ENCODE results near the gene TLE1.

The TLE1 gene

GRCh38 chr9:81592887-81593266 lies 96.5 kb downstream of the TLE1 start:
- H3K4me3 ChIP-seq (ENCODE audit: low read depth, low read length): no peak overlapping the region
- peak; percentile 69 for DNase-seq (ENCODE audit: low read depth)
- TF ChIP-seq CTCF (IDR thresholded peaks at IDR 0.05; ENCODE audit: low read depth, low read length) (no peak), MAX (IDR thresholded peaks at IDR 0.05; ENCODE audit: low read depth, low read length) (no peak), MYC (IDR thresholded peaks at IDR 0.05; ENCODE audit: low read depth, low read length) (no peak), POLR2A (IDR thresholded peaks at IDR 0.05; ENCODE audit: extremely low read depth, insufficient read length) (no peak)

GRCh38 chr9:81591791-81592190 lies 97.6 kb downstream of the TLE1 start:
- no peak for DNase-seq (ENCODE audit: low read depth)
- no peak overlapping the region for H3K4me3 ChIP-seq (ENCODE audit: low read depth, low read length)
- TF ChIP-seq POLR2A (IDR thresholded peaks at IDR 0.05; ENCODE audit: extremely low read depth, insufficient read length): no peak

GRCh38 chr9:81590688-81591087 lies 98.7 kb downstream of the TLE1 start:
- no peak overlapping the region for H3K4me3 ChIP-seq (ENCODE audit: low read depth, low read length)
- no peak for DNase-seq (ENCODE audit: low read depth)
- TF ChIP-seq MAX (IDR thresholded peaks at IDR 0.05; ENCODE audit: low read depth, low read length): no peak
- TF ChIP-seq MYC (IDR thresholded peaks at IDR 0.05; ENCODE audit: low read depth, low read length): no peak
- TF ChIP-seq POLR2A (IDR thresholded peaks at IDR 0.05; ENCODE audit: extremely low read depth, insufficient read length): no peak
- no peak for TF ChIP-seq CTCF (IDR thresholded peaks at IDR 0.05; ENCODE audit: low read depth, low read length)

GRCh38 chr9:81589819-81590218 lies 99.5 kb downstream of the TLE1 start:
- TF ChIP-seq MYC (IDR thresholded peaks at IDR 0.05; ENCODE audit: low read depth, low read length) (no peak), MAX (IDR thresholded peaks at IDR 0.05; ENCODE audit: low read depth, low read length) (no peak), POLR2A (IDR thresholded peaks at IDR 0.05; ENCODE audit: extremely low read depth, insufficient read length) (no peak), CTCF (IDR thresholded peaks at IDR 0.05; ENCODE audit: low read depth, low read length) (no peak)
- no peak for DNase-seq (ENCODE audit: low read depth)
- no peak overlapping the region for H3K4me3 ChIP-seq (ENCODE audit: low read depth, low read length)

GRCh38 chr9:81589392-81589791 lies 100.0 kb downstream of the TLE1 start:
- no peak overlapping the region for H3K4me3 ChIP-seq (ENCODE audit: low read depth, low read length)
- no peak for TF ChIP-seq MAX (IDR thresholded peaks at IDR 0.05; ENCODE audit: low read depth, low read length)
- TF ChIP-seq CTCF (IDR thresholded peaks at IDR 0.05; ENCODE audit: low read depth, low read length): no peak
- no peak for TF ChIP-seq POLR2A (IDR thresholded peaks at IDR 0.05; ENCODE audit: extremely low read depth, insufficient read length)
- no peak for TF ChIP-seq MYC (IDR thresholded peaks at IDR 0.05; ENCODE audit: low read depth, low read length)
- DNase-seq (ENCODE audit: low read depth): no peak

- no peak for DNase-seq (ENCODE audit: low read depth)
- H3K4me3 ChIP-seq (ENCODE audit: low read depth, low read length): no peak overlapping the region
- TF ChIP-seq POLR2A (IDR thresholded peaks at IDR 0.05; ENCODE audit: extremely low read depth, insufficient read length): no peak
Measured at GRCh38 chr9:81588148-81588871, 101.0 kb downstream of the TLE1 start.

- no peak for DNase-seq (ENCODE audit: low read depth)
- no peak overlapping the region for H3K4me3 ChIP-seq (ENCODE audit: low read depth, low read length)
- TF ChIP-seq MYC (IDR thresholded peaks at IDR 0.05; ENCODE audit: low read depth, low read length): no peak
Measured at GRCh38 chr9:81586786-81587185, 102.6 kb downstream of the TLE1 start.

Measured in NB4 (cell line).